ENCODE data around the gene NSD1. TPM values are rescaled to one million over a fixed set of nuclear protein-coding genes. Genes with fewer than 3 reads are reported as not detected.

The NSD1 gene
- total RNA-seq, 4 donors from 2014 or later: 41.1 to 58.4 (median 49.5) TPM

GRCh38 chr5:177095088-177095669 is 38.4 kb upstream of the NSD1 start:
- H3K4me1 ChIP-seq: peaks cover 0 to 35% (median 12%) of the 10 kb centered on the region in 3 donors
- peaks cover 21% of the 10 kb centered on the region for H3K27me3 ChIP-seq
- H3K9me3 ChIP-seq: no peaks in the 10 kb centered on the region
- TF ChIP-seq EP300 (IDR thresholded peaks at IDR 0.05) (no peak), POLR2A (IDR thresholded peaks at IDR 0.05) (no peak), POLR2AphosphoS5 (IDR thresholded peaks at IDR 0.05) (no peak), CTCF (IDR thresholded peaks at IDR 0.05) (no peak)
- H3K27ac ChIP-seq: peak overlapping the region in 2 of 4 donors; percentile 34 to 47
- no peak overlapping the region for H3K4me3 ChIP-seq
- ATAC-seq: no peak
- H3K36me3 ChIP-seq: no peaks in the 10 kb centered on the region
- WGBS, 2 donors (ENCODE audit: low coverage in 1 of 2): no CpG with 5 or more reads among the region's 28 CpGs

- H3K27me3 ChIP-seq: peaks cover 16% of the 10 kb centered on the region
- H3K9me3 ChIP-seq: no peaks in the 10 kb centered on the region
- WGBS, 2 donors (ENCODE audit: low coverage in 1 of 2): 79 to 100% methylated on average over 2 to 4 of the region's 29 CpGs
- no peak overlapping the region for H3K4me3 ChIP-seq
- no peak overlapping the region for H3K27ac ChIP-seq
- H3K36me3 ChIP-seq: no peaks in the 10 kb centered on the region
- no peak for ATAC-seq
- H3K4me1 ChIP-seq: peaks cover 0 to 32% (median 12%) of the 10 kb centered on the region in 3 donors
- TF ChIP-seq EP300 (IDR thresholded peaks at IDR 0.05) (no peak), POLR2AphosphoS5 (IDR thresholded peaks at IDR 0.05) (no peak), POLR2A (IDR thresholded peaks at IDR 0.05) (no peak), CTCF (IDR thresholded peaks at IDR 0.05) (no peak)
These were observed 37.2 kb upstream of the NSD1 start for GRCh38 chr5:177096162-177097015.

DNA sequence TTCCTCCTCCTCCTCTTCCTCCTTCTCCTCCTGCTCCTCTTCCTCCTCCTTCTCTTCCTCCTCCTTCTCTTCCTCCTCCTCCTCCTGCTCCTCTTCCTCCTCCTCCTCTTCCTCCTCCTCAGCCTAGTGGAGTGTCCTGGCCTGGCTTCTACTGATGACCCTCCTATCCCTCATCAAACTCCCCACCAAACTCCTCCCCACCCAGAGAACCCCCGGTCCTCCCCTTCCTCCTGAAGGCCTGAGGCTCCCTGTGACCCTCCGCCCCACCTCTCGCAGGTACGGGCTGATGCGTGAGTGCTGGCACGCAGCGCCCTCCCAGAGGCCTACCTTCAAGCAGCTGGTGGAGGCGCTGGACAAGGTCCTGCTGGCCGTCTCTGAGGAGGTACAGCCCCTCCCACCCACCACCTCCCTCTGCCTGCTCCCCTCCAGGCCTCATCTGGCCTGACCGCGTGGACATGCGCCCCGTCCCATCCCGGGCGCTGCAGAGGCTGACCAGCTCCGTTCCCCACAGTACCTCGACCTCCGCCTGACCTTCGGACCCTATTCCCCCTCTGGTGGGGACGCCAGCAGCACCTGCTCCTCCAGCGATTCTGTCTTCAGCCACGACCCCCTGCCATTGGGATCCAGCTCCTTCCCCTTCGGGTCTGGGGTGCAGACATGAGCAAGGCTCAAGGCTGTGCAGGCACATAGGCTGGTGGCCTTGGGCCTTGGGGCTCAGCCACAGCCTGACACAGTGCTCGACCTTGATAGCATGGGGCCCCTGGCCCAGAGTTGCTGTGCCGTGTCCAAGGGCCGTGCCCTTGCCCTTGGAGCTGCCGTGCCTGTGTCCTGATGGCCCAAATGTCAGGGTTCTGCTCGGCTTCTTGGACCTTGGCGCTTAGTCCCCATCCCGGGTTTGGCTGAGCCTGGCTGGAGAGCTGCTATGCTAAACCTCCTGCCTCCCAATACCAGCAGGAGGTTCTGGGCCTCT is 36.3 kb upstream of the NSD1 start:
- peaks cover 0 to 32% (median 12%) of the 10 kb centered on the region in 3 donors for H3K4me1 ChIP-seq
- no peaks in the 10 kb centered on the region for H3K9me3 ChIP-seq
- no peak for ATAC-seq
- H3K27me3 ChIP-seq: peaks cover 18% of the 10 kb centered on the region
- no peak overlapping the region for H3K4me3 ChIP-seq
- TF ChIP-seq CTCF (IDR thresholded peaks at IDR 0.05) (no peak), EP300 (IDR thresholded peaks at IDR 0.05) (no peak), POLR2AphosphoS5 (IDR thresholded peaks at IDR 0.05) (no peak), POLR2A (IDR thresholded peaks at IDR 0.05) (no peak)
- WGBS, 2 donors (ENCODE audit: low coverage in 1 of 2): 80 to 83% methylated on average over 1 of the region's 30 CpGs
- H3K36me3 ChIP-seq: no peaks in the 10 kb centered on the region
- no peak overlapping the region for H3K27ac ChIP-seq

GRCh38 chr5:177098120-177098469 is 35.5 kb upstream of the NSD1 start:
- no peak for ATAC-seq
- no peaks in the 10 kb centered on the region for H3K9me3 ChIP-seq
- no peaks in the 10 kb centered on the region for H3K36me3 ChIP-seq
- H3K27ac ChIP-seq: no peak overlapping the region
- WGBS, 2 donors (ENCODE audit: low coverage in 1 of 2): no CpG with 5 or more reads among the region's 6 CpGs
- peaks cover 17% of the 10 kb centered on the region for H3K27me3 ChIP-seq
- TF ChIP-seq POLR2A (IDR thresholded peaks at IDR 0.05): no peak
- TF ChIP-seq POLR2AphosphoS5 (IDR thresholded peaks at IDR 0.05): no peak
- no peak for TF ChIP-seq EP300 (IDR thresholded peaks at IDR 0.05)
- no peak for TF ChIP-seq CTCF (IDR thresholded peaks at IDR 0.05)
- H3K4me3 ChIP-seq: no peak overlapping the region
- peaks cover 0 to 32% (median 12%) of the 10 kb centered on the region in 3 donors for H3K4me1 ChIP-seq

All from gastroesophageal sphincter (tissue), 4 donors.